ENCODE measurements around the gene VEGFD. TPM values are rescaled to one million over a fixed set of nuclear protein-coding genes. Genes with fewer than 3 reads are reported as not detected.

Gene VEGFD
- total and polyA plus RNA-seq, 9 of the 15 experiments (the other 6 are each of a cell fraction or from before 2014, with no cell fraction given): 0.03 TPM; not detected in 8

GRCh38 chrX:15298780-15299179 is 85.4 kb downstream of the VEGFD start:
- Histone ChIP-seq H3K9ac (ENCODE audit: insufficient read depth in 1 of 2, low read depth in 2 of 2, low read length in 2 of 2) (no peak overlapping the region), H3K27ac (ENCODE audit: extremely low read depth, low read depth, low read length) (no peak overlapping the region), H2AFZ (ENCODE audit: low read depth, low read length) (no peak overlapping the region), H3K4me3 (no peak overlapping the region), H4K20me1 (replicated peaks; ENCODE audit: control insufficient read depth, insufficient read depth, low read length) (no peaks in the 10 kb centered on the region), H3K36me3 (ENCODE audit: control insufficient read depth, insufficient read depth, low read length) (no peaks in the 10 kb centered on the region), H3K4me2 (ENCODE audit: insufficient read depth, low read length) (no peak overlapping the region), H3K9me1 (ENCODE audit: control insufficient read depth, insufficient read depth, low read length) (no peaks in the 10 kb centered on the region), H3K9me3 (replicated peaks; ENCODE audit: control insufficient read depth, insufficient read depth, low read depth, low read length) (no peaks in the 10 kb centered on the region), H3K4me1 (replicated peaks in 1 of 2; ENCODE audit: control insufficient read depth in 2 of 2, insufficient read depth in 2 of 2, low read length in 2 of 2) (no peaks in the 10 kb centered on the region; a peak in 1 of 5 replicates), H3K27me3 (ENCODE audit: control insufficient read depth in 2 of 2, insufficient read depth in 2 of 2, low read length in 2 of 2) (no peaks in the 10 kb centered on the region; a peak in 2 of 5 replicates), H3K79me2 (ENCODE audit: control insufficient read depth, insufficient read depth, low read length) (no peaks in the 10 kb centered on the region)
- ChIA-PET POLR2A (no interaction called here), CTCF (ENCODE audit: low intra/inter-chr PET ratio) (interaction anchor here (0.6 kb wide), 1 partner anchor 560 kb away, joined by 3 read pairs; no protein-coding TSS in a partner anchor)
- in situ Hi-C loops (cut with MboI): no loop called here
- intact Hi-C loops (cut with micrococcal nuclease): no loop called here
- no peak for DNase-seq (ENCODE audit: extremely low read depth in 1 of 4, low spot score in 3 of 4)
- TF ChIP-seq MED1 (CRISPR knock-in tag; IDR thresholded peaks at IDR 0.05; ENCODE audit: borderline replicate concordance) (no peak), FOXA3 (CRISPR knock-in tag; conservative IDR thresholded peaks at IDR 0.05 in 1 of 2, IDR thresholded peaks at IDR 0.05 in 1 of 2) (no peak), ZNF175 (CRISPR knock-in tag; IDR thresholded peaks at IDR 0.05; ENCODE audit: low read depth) (no peak), ARHGAP35 (IDR thresholded peaks at IDR 0.05; ENCODE audit: partially characterized antibody) (no peak)
- TF ChIP-seq, protein P1, sequence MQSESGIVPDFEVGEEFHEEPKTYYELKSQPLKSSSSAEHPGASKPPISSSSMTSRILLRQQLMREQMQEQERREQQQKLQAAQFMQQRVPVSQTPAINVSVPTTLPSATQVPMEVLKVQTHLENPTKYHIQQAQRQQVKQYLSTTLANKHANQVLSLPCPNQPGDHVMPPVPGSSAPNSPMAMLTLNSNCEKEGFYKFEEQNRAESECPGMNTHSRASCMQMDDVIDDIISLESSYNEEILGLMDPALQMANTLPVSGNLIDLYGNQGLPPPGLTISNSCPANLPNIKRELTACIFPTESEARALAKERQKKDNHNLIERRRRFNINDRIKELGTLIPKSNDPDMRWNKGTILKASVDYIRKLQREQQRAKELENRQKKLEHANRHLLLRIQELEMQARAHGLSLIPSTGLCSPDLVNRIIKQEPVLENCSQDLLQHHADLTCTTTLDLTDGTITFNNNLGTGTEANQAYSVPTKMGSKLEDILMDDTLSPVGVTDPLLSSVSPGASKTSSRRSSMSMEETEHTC (IDR thresholded peaks at IDR 0.05): no peak
- no peak; the same call in 2 of the 3 replicates for ATAC-seq
- no TSS peak for BruUV-seq (replicated peaks)
- FAIRE-seq: no peak
- WGBS (ENCODE audit: insufficient coverage, low coverage, missing lambda C conversion rate): 11% methylated on average over 3 of the region's 3 CpGs
